ENCODE results near the gene CNTN1.
"Not testable (repeated sequence)": the region's sequence is repeated elsewhere in the genome, so short reads cannot be mapped to it uniquely, and the experiment has no call there.

Gene CNTN1

DNA sequence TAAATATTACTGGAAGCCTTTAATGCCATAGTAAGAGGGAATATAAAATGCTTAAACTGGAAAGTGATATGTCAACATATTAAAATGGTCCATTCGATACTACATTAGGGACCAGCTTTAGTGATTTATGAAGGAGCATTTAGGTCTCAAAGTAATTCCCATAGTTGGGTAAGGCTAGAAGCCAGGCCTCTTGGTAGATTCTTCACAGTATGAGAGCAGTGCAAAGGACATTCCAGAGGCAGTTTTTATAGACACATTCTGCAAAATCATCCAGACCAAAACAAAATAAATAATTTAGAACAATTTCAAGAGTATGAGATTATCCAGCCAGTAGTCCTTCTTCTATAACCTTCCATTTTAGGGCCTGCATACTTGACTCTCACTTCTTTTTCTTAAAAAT is 353.3 kb downstream of the CNTN1 start:
- no peak for DNase-seq (ENCODE audit: low read depth)

DNA sequence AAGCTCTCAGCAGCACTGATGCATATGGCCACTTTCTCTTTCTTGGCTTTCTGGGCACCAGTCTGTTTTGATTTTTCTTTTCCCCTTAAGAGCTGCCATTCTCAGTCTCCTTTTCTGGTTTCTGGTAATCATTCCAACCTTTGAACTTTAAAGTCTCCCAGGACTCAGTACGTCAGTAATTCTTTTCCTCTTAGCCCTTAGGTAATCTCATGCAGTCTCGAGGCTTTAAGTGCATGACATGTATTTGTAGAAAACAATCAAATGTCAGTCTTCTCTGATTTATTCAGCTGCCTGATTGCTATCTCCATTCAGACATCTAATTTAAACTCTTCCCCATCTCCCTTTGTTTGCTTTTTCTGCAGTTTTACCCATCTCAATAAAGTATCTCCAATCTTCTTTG is 356.8 kb downstream of the CNTN1 start:
- no peak for DNase-seq (ENCODE audit: low read depth)

DNA sequence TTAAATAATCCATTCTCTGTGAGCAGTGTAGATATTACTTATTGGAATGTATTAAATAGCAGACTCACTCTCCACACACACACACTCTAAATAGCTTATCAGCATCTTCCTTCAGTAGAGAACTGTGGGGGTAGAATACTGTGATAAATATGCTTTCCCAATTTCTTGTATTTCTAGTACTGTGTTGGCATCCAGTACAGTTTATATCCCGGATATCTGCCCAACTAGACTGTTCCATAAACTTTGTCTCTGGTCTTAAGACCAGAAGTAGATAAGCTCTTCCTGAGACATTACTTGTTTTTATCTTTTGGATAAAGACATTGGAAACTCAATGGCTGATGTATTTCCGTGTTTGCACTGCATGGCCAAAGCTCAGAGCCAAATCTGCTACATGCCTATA is 359.7 kb downstream of the CNTN1 start:
- no peak for DNase-seq (ENCODE audit: low read depth)

DNA sequence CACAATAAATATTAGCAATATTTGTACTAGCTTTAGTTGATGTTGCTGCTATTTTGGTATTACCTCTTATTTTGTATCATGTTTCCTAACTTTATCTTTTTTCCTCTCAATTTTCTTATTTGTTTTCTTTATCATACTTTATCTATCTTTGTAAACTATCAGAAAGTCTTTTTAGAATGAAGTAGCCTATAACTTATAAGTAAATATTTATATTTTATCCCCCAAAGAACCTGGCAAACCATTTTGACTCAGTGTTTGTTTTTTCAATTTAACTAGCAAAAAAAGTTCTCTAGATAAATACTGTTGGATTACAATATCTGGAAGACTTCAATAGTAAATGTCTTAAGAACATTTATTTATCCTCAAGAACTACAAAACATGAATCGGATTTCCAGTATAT is 360.2 kb downstream of the CNTN1 start:
- no peak for DNase-seq (ENCODE audit: low read depth)

DNA sequence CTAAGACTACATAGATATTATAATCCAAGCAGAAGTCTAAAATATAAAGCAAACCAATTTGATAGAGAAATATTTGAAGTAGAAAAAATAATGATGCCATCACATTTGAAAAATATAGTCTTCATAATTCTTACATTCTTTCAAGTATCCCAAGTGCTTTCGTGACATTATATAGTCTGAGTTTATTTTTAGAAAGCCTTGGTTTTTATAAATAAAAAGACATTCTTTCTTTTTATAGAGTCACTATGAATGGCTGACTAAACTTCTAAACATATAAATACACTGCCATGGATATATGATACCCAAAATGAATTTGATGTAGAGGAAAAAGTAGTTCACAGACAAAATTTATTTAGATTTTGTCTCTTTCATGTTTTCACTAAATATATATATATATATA is 360.8 kb downstream of the CNTN1 start:
- no peak for DNase-seq (ENCODE audit: low read depth)

DNA sequence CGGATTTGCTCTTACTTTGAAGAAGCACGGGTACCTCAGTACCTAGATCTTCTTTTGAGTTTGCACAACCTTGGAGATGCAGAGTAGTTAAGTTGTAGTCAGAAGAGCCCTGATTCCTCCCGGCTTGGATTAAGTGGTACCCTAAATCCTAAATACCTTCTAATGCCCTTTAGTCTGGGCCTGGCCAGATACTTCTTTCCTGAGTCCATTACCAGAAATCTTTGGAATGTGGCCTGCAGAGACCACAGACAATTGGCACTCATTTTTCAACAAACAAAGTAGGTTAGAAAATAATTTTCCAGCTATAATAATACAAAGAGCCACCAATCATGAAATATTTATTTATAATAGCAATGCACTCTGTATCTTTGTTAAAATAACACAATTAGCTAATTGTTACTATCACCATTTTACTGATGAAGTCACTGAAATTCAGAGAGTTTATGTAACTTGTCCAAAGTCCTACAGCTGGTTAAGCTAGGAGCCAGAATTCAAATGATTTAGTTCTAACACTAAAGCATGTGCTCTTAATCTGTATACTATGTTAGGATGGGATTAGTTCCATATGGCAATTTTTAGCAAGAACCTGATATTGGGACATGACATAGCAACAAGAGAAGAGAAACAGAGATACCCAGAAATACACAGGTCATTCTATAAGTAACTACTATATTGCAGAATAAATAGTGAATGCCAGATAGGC is 363.8 kb downstream of the CNTN1 start:
- no peak for DNase-seq (ENCODE audit: low read depth)

DNA sequence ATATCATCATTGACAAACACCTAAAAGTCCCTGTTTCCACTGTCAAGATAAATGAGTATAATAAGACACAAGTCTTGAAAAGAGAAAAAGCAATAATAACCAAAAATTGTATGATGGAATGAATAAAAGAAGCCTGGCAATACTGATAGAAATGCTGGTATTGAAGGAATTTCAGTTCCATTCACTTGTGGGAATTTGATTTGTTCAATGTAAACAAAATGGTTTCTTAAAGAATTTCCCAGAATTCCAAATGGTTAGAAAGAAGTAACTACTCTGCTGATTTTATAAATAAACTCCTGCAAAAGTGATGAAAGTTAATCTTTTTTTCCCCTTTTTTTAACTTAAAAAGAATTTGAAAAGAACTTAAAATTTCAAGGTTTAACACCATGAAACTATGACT is 366.0 kb downstream of the CNTN1 start:
- no peak for DNase-seq (ENCODE audit: low read depth)

DNA sequence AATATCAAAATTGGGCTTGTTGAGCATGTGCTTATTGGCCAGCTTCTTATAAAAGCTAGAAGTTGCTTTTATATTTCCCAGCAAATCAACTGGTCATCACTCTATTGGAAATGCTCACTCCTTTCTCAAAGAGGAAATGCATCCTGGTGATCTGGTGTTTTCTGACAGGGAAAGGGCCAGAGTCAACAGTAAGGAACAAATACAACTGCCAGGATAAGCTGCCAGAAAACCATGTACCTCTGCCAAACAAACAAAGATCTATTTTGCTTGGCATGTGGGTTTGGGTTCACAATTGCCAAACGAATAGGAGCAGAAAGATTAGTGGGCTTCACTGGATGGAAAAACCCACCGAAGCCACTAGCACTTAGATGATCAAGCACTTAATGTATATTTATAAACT is 369.0 kb downstream of the CNTN1 start:
- no peak for DNase-seq (ENCODE audit: low read depth)

DNA sequence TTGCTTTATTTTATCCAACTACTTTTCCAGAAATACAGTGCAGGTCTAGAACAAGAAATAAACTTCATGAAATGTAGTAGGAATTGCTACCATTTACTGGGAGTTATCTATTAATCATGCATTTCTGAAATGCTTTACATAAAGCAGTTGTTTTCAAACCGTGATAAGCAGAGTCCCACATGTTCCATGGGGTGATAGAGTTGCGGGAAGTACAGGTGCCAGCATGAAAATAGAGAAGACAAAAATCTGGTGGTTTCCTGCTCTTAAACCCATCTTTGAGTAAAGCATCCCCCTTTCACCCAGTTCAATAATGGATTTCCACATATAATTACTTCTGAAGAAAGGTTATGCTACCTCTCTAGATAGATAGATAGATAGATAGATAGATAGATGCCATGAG is 372.2 kb downstream of the CNTN1 start:
- DNase-seq (ENCODE audit: low read depth): no peak

DNA sequence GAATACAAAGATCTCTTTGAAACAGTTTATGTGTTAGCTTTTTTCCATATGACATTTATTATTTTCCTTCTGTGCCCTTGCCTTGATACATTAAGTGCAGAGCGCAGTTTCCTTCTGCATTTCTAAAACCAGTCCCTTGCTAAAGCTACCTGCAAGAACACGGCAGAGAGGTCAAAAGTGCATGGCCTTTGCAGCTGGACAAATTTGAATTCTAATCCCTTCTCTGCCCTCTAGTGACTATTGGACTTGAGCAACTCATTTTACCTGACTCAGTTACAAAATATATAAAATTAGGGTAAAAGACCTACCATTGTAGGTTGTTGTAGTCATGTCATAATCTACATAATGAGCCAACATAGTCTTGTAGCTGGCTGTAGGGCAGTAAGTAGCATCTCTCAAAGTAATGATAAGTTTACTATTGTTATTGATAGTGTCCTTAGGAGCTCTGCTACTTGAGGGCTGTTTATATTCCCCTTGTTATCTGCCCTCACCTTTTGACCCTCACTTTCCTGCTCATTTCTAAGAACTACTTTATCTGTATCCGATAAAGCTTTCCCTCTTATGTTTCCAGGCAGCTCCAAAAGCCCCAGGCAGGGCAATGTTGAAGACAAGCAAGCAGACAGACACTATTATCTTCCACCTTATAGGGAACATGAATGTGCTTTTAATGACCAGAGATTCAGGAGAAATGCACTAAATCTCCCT is 375.9 kb downstream of the CNTN1 start:
- no peak for DNase-seq (ENCODE audit: low read depth)

DNA sequence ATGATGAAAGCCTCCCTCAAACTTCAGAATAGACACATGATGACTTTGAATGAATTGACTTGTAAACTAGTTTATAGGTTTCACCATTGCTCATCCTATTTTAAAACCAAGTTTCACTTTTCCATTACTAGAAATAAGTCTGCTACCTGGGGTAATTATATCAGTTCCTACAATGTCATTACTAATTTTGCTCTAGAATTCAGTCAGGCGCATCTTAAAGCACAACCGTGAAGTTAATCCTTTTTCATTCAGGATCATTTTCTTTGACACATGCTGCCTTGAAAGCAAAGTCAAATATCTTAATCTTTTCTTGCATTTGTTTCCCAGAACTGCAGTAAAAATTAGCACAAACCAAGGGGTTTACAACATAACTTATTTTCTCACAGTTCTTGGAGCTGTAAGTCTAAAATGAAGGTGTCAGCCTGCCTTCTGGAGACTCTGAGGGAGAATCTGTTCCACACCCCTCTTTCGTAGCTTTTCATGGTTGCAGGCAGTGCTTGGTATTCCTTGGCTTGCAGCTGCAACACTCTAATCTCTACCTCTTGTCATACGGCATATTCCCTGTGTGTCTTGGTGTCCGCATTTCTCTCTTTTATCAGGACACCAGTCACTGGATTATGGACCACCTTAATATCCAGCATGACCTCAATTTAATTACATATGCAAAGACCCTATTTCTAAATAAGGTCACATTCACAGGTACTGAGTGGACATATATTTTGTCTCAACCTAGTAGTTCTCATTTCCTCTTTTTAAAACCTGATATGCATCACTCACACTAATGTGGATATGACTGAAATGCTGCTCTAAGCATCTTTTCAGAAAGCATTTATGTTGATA is 381.6 kb downstream of the CNTN1 start:
- no peak for DNase-seq (ENCODE audit: low read depth)

DNA sequence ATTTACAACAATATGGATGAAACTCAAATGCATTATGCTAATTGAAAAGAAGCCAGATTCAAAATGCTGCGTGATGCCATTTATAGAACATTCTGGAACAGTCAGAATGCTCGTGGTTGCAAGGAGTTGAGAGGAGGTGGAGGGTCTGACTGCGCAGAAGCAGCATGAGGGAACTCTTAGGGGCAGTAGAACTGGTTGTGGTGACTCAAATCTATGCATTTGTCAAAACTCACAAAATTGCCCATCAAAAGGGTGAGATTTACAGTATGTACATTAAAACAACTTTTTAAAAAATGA is 382.2 kb downstream of the CNTN1 start:
- no peak for DNase-seq (ENCODE audit: low read depth)

DNA sequence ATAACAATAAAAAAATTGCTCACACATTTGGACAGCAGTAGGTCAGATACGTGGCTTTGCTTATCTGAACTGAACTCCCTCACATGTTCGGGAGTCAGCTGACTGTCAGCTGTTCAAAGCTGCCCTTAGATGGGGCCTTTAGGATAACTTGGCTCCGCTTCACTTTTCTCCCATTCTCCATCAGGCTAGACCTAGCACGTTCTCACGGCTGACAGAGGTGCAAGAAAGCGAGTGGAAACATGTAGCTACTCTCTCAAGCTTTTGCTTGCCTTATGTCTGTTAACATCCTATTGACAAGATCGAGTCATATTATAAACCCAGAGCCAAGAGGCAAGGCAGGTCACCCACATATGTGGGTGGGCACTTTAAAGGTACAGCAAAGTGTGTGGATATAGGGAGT is 383.9 kb downstream of the CNTN1 start:
- DNase-seq (ENCODE audit: low read depth): no peak

DNA sequence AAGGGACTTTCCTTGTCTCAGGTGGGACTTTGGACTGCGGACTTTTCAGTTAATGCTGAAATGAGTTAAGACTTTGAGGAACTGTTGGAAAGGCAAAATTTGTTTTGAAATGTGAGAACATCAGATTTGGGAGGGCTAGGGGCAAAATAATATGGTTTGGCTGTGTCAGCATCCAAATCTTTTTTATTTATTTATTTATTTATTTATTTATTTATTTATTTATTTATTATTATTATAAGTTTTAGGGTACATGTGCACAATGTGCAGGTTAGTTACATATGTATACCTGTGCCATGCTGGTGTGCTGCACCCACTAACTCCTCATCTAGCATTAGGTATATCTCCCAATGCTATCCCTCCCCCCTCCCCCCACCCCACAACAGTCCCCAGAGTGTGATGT is 389.0 kb downstream of the CNTN1 start:
- DNase-seq (ENCODE audit: low read depth): not testable (repeated sequence)

DNA sequence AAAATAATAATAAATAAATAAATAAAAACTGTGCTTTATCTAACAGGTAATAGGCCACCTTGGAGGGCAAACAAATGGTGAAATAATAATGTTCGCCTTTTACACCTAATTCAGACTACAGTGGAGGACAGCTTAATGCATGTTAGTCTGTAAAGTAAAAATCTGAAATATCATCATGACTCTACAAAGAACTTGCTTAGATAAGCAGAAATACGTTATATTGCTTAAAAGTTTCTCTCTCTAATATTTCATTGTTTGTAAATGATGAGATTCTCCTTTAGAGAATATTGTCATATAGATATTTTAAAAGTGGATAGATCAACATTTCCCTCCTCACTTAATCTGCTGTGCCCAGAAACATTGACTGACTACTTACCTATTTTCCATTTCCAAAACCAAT is 397.2 kb downstream of the CNTN1 start:
- DNase-seq (ENCODE audit: low read depth): no peak

DNA sequence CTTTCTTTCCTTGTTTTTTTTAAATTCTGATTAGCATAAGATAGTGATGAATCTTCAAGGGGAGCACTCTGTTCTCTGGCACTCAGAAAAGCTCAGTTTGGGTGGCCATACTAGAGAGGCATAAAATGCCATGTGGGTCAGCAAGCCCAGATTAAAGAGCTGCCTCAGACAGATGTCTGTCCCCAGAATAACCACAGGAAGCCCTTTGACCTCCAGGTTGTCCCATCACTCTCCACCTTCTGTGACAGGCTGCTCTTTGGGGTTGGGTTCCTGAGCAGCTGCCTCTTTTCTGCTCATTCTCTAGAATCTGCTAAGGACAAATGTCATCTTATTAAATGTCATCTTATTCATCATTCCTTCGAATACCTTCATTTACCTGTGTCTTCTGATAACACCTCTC is 399.9 kb downstream of the CNTN1 start:
- DNase-seq (ENCODE audit: low read depth): no peak

DNA sequence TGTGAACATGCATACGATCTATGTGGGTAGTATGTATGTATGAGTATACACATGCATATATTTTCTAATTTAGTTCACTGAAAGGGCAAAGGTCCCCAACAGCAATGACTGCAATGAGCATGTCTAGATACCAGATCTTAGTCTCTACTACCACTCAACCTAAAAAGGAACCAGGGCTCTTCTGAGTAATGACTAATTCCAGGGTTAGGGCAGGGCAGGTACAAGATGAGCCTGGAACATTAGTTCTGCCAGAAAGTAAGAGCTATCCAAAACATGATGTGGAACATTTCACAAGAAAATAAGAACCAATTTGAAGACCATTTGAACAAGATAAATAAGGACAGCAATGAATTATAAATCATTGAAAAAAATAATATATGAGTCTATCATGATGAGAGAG is 404.6 kb downstream of the CNTN1 start:
- DNase-seq (ENCODE audit: low read depth): no peak

DNA sequence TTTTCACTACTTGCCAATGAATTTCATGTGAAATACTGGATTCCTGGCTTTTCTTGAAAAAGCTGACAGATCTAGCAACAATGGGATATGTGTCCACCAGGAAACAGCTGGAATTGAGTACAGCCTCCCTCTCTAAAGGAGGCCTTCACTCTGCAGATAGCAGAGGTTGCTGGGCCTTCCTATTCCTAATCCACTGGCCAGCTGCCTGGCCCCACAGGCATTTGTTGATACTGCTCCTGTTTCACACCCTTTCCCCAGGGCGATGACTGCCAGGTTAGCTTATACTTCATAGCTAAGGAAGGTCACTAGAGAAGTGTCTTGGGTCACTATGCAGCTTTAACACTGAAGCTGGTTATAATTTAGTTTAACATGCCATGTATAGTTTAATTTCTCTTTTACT is 408.3 kb downstream of the CNTN1 start:
- no peak for DNase-seq (ENCODE audit: low read depth)

DNA sequence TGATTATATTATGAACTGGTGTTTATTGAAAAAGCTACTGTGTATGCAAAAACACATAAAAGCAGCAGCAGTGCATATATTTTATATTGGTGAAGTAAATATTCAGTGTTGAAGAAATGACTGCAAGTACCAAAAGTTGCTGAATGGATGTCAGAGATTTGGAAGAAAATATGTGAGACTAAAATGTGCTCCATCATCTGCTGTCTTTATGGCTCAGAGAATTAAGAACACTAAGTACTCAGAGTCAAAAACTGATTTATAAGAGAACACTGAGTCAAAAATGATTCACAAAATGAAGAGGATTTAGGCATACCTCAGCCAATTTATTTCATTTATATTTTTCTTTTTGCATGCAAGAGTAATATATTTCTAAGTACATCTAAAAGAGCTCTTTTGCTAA is 409.6 kb downstream of the CNTN1 start:
- DNase-seq (ENCODE audit: low read depth): no peak

DNA sequence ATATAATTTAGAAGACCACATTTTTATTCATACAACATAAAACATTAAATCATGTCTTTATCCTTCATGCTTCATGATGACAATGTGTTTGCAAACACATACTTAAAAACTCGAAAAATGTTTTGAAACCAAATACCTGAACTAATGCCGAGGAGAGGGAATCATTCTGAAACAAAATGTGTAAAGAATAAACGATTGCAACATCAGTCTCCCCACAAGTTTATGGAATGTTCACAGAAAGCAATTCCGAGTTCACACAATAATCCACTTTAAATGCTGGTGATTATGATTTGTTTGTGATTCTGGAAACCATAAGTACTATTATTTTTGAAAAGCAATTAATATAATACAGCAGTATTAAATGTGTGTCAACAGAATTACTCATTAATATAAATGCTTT is 411.4 kb downstream of the CNTN1 start:
- DNase-seq (ENCODE audit: low read depth): no peak

DNA sequence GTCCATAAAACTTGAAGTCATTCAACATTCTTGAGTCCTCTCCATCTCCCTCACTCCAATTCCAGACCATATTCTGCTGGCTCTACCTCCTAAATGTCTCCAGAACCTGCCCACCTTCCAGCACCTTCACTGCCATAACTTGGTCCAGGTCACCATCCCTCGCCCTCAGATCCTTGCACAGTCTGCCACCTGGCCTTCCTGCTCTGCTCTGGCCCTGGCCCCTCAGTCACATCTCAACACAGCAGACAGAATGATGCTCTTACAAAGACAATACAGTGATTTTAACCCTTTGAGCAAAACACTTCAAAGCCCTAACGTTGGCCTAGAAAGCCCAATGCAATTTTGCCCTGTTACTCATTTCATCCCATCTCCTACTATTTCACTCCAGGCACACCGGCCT is 414.1 kb downstream of the CNTN1 start:
- no peak for DNase-seq (ENCODE audit: low read depth)

DNA sequence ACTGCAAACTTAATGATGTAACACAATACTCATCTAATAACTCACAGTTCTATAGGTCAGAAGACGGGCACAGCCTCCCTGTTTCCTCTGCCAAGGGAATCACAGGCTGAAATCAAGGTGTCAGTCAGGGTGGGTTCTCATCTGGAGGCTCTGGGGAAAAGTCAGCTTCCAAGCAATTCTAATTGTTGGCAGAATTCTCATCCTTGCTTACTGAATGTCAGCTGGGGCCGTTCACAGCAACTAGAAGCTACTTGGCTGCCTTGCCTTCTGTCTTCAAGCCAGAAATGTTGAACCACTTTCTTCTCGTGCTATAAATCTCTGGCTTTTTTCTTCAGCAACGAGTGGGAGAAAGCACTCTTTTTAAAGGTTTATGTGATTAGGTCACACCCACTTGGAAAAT is 415.8 kb downstream of the CNTN1 start:
- no peak for DNase-seq (ENCODE audit: low read depth)

DNA sequence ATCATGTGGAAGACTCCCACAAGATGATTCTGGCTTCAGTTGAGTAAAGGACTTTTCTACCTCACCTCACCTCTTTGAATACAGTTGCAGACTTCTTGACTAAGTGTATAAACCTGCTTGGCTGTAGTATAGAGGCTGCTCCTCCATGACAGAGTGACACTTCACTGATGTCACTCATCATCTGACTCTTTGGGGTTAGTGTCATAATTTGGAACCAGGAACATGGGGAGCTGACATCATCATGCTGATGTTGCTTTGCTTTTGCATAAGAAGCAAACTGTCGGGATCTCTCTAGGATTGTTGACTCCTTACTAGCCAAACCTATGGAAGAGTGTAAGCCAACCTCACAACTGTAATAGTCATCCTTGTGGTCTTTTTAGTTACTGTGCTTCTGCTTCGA is 420.7 kb downstream of the CNTN1 start:
- no peak for DNase-seq (ENCODE audit: low read depth)

All from activated T-cell treated with anti-CD3 and anti-CD28 coated beads for 1 hour (primary cell).